ENCODE measurements around the gene NRARP.

GRCh38 chr9:137266162-137266527 is 35.9 kb downstream of the NRARP start:
- TF ChIP-seq CTCF (IDR thresholded peaks at IDR 0.05) (no peak), POLR2AphosphoS5 (IDR thresholded peaks at IDR 0.05) (no peak), EP300 (IDR thresholded peaks at IDR 0.05) (no peak)
